IMR-90 (cell line): ENCODE results near the gene FBXW11. TPM values are rescaled to one million over a fixed set of nuclear protein-coding genes. Genes with fewer than 3 reads are reported as not detected.

ENCODE experiments used
- ATAC-seq: fragments of 200-7000 bp; cut with Tn5 transposase; 2 replicates; pipeline ENCODE4 v1.9.1; 2020; ENCODE audit warnings: low read depth, mild to moderate bottlenecking, moderate library complexity
- BruUV-seq: library from RNA; stranded (reverse); fragments of 400-500 nt; replicated peaks from 2 replicates; lab custom pipeline; 2021; lab: Mats Ljungman, UMichigan
- CTCF ChIA-PET: fragments of 300-600 bp; formaldehyde crosslinking; extraction: SDS; loops from one replicate; lab custom pipeline; 2021; ENCODE audit warnings: antibody characterized with exemption; lab: Yijun Ruan, JAX
- POLR2A ChIA-PET: fragments of 300-600 bp; sonication (Branson Sonifier 250); formaldehyde crosslinking; loops from one replicate; lab custom pipeline; 2022; ENCODE audit warnings: antibody characterized with exemption; ENCODE audit not compliant: unreplicated experiment; lab: Charles Lee
- DNase-seq: peaks from one replicate; pipeline ENCODE4 v3.0.0; 2013
- H2AFZ ChIP-seq: replicated peaks from 2 replicates; pipeline ENCODE3; 2013; ENCODE audit warnings: low read length, mild to moderate bottlenecking; ENCODE audit not compliant: poor library complexity
- H2AK5ac ChIP-seq: 2 replicates; pipeline ENCODE4 v1.6.1; 2013; ENCODE audit warnings: low read depth, low read length, inconsistent platforms
- H2AK9ac ChIP-seq: replicated peaks from 2 replicates; pipeline ENCODE3; 2013; ENCODE audit warnings: mild to moderate bottlenecking, low read depth, low read length, moderate library complexity; ENCODE audit not compliant: poor library complexity
- H2BK120ac ChIP-seq: 2 replicates; pipeline ENCODE4 v1.6.1; 2013; ENCODE audit warnings: low read depth, low read length, inconsistent platforms
- H2BK15ac ChIP-seq: 3 replicates; pipeline ENCODE4 v1.6.1; 2013; ENCODE audit warnings: low read depth, low read length, inconsistent platforms
- H2BK20ac ChIP-seq: 2 replicates; pipeline ENCODE4 v1.6.1; 2013; ENCODE audit warnings: low read depth, mild to moderate bottlenecking, inconsistent platforms, low read length, moderate library complexity
- H2BK5ac ChIP-seq: 2 replicates; pipeline ENCODE4 v1.6.1; 2013; ENCODE audit warnings: mild to moderate bottlenecking, low read depth, low read length, inconsistent platforms; ENCODE audit not compliant: poor library complexity, severe bottlenecking
- H3K14ac ChIP-seq: replicated peaks from 2 replicates; pipeline ENCODE4 v1.6.1; 2013; ENCODE audit warnings: low read depth, low read length, inconsistent platforms
- H3K18ac ChIP-seq: 2 replicates; pipeline ENCODE4 v1.6.1; 2013; ENCODE audit warnings: low read depth, low read length, control low read depth
- H3K23ac ChIP-seq: 2 replicates; pipeline ENCODE4 v1.6.1; 2013; ENCODE audit warnings: low read depth, low read length, inconsistent platforms
- H3K27ac ChIP-seq: 2 replicates; pipeline ENCODE4 v1.5.1; 2013; ENCODE audit warnings: mild to moderate bottlenecking, control low read depth, low read length; ENCODE audit not compliant: insufficient read depth
- H3K27me3 ChIP-seq: 2 replicates; pipeline ENCODE4 v1.6.1; 2013; ENCODE audit warnings: low read length; ENCODE audit not compliant: control insufficient read depth, insufficient read depth
- H3K36me3 ChIP-seq: 2 replicates; pipeline ENCODE4 v1.6.1; 2013; ENCODE audit warnings: low read length, mixed read lengths; ENCODE audit not compliant: control insufficient read depth, insufficient read depth
- H3K4ac ChIP-seq: 2 replicates; pipeline ENCODE4 v1.6.1; 2013; ENCODE audit warnings: low read depth, low read length, inconsistent platforms
- H3K4me1 ChIP-seq: 2 replicates; pipeline ENCODE4 v1.6.1; 2013; ENCODE audit warnings: low read length, mixed read lengths; ENCODE audit not compliant: control insufficient read depth, insufficient read depth
- H3K4me2 ChIP-seq: 2 replicates; pipeline ENCODE4 v1.6.1; 2013; ENCODE audit warnings: low read depth, mild to moderate bottlenecking, control low read depth, low read length, moderate library complexity
- H3K4me3 ChIP-seq: 2 replicates; pipeline ENCODE4 v1.5.1; 2013; ENCODE audit warnings: low read depth, mild to moderate bottlenecking, control low read depth, low read length, moderate library complexity; ENCODE audit not compliant: insufficient read depth
- H3K56ac ChIP-seq: 2 replicates; pipeline ENCODE4 v1.6.1; 2013; ENCODE audit warnings: low read length, inconsistent platforms; ENCODE audit not compliant: insufficient read depth; ENCODE audit errors: extremely low read depth
- H3K79me1 ChIP-seq, 2 experiments: 2 replicates each; pipeline ENCODE4 v1.6.1; 2013; ENCODE audit warnings: low read length in 2 of 2, inconsistent platforms in 1 of 2, low read depth in 1 of 2
- H3K9ac ChIP-seq: 2 replicates; pipeline ENCODE4 v1.6.1; 2013; ENCODE audit warnings: low read depth, low read length, control low read depth
- H3K9me1 ChIP-seq: 2 replicates; pipeline ENCODE4 v1.6.1; 2013; ENCODE audit warnings: low read length, inconsistent platforms; ENCODE audit not compliant: insufficient read depth
- H3K9me3 ChIP-seq: 2 replicates; pipeline ENCODE4 v1.6.1; 2013; ENCODE audit warnings: low read length; ENCODE audit not compliant: control insufficient read depth, insufficient read depth
- H4K20me1 ChIP-seq: 2 replicates; pipeline ENCODE4 v1.6.1; 2013; ENCODE audit warnings: low read length, inconsistent platforms; ENCODE audit not compliant: insufficient read depth
- H4K5ac ChIP-seq: 2 replicates; pipeline ENCODE4 v1.6.1; 2013; ENCODE audit warnings: mild to moderate bottlenecking, low read depth, low read length, control low read depth
- H4K8ac ChIP-seq, 2 experiments: 2 replicates each; pipeline ENCODE4 v1.6.1; 2013; ENCODE audit warnings: low read depth in 2 of 2, low read length in 2 of 2, control low read depth in 1 of 2, inconsistent platforms in 1 of 2
- H4K91ac ChIP-seq: 2 replicates; pipeline ENCODE4 v1.6.1; 2013; ENCODE audit warnings: low read depth, low read length, inconsistent platforms; ENCODE audit not compliant: insufficient read depth
- BHLHE40 ChIP-seq: fragments of 150-350 bp; IDR thresholded peaks from 2 replicates; pipeline ENCODE4 v1.6.1; 2016; ENCODE audit warnings: mild to moderate bottlenecking, low read depth, low read length
- CEBPB ChIP-seq: IDR thresholded peaks from 2 replicates; pipeline ENCODE4 v1.6.1; 2012; ENCODE audit warnings: low read depth, low read length, improper control_type of control experiment
- CHD1 ChIP-seq: IDR thresholded peaks from 2 replicates; pipeline ENCODE4 v1.6.1; 2012; ENCODE audit warnings: low read depth, low read length, improper control_type of control experiment
- CTCF ChIP-seq: conservative IDR thresholded peaks from 2 replicates; pipeline ENCODE4 v1.5.1; 2012; ENCODE audit warnings: mild to moderate bottlenecking, low read depth, low read length, improper control_type of control experiment
- FOS ChIP-seq: fragments of 150-350 bp; IDR thresholded peaks from 2 replicates; pipeline ENCODE4 v1.6.1; 2016; ENCODE audit warnings: low read depth, low read length
- MAZ ChIP-seq: IDR thresholded peaks from 2 replicates; pipeline ENCODE4 v1.6.1; 2012; ENCODE audit warnings: low read depth, mild to moderate bottlenecking, low read length, improper control_type of control experiment, moderate library complexity, borderline replicate concordance
- MXI1 ChIP-seq: IDR thresholded peaks from 2 replicates; pipeline ENCODE4 v1.6.1; 2012; ENCODE audit warnings: low read depth, mild to moderate bottlenecking, low read length, moderate library complexity, borderline replicate concordance
- NFE2L2 ChIP-seq: fragments of 150-350 bp; IDR thresholded peaks from 2 replicates; pipeline ENCODE4 v1.6.1; 2016; ENCODE audit warnings: low read depth, mild to moderate bottlenecking, low read length
- POLR2A ChIP-seq: IDR thresholded peaks from 2 replicates; pipeline ENCODE4 v1.6.1; 2012; ENCODE audit warnings: mild to moderate bottlenecking, low read depth, low read length
- RAD21 ChIP-seq: IDR thresholded peaks from 2 replicates; pipeline ENCODE4 v1.6.1; 2012; ENCODE audit warnings: low read length, improper control_type of control experiment
- RCOR1 ChIP-seq: IDR thresholded peaks from 2 replicates; pipeline ENCODE4 v1.6.1; 2012; ENCODE audit warnings: mild to moderate bottlenecking, low read length, improper control_type of control experiment; ENCODE audit not compliant: insufficient replicate concordance
- RFX5 ChIP-seq: IDR thresholded peaks from 2 replicates; pipeline ENCODE4 v1.8.0; 2012; ENCODE audit warnings: low read depth, mild to moderate bottlenecking, low read length, moderate library complexity
- SMC3 ChIP-seq: fragments of 150-350 bp; IDR thresholded peaks from 2 replicates; pipeline ENCODE4 v1.6.1; 2016; ENCODE audit warnings: low read depth, mild to moderate bottlenecking, antibody characterized with exemption, low read length, moderate library complexity
- WGBS, 2 experiments: methylation state at CpG; one replicate each; pipeline versions ENCODE4 v1.1.5 to v1.1.7; 2013; ENCODE audit warnings: missing lambda C conversion rate in 2 of 2; ENCODE audit not compliant: insufficient read length in 1 of 2; ENCODE audit errors: extremely low coverage in 2 of 2; 5-methylcytosine and 5-hydroxymethylcytosine counted together
- dilution Hi-C: fragments of 300-500 bp; cut with HindIII; formaldehyde crosslinking; loops from one replicate; pipeline ENCODE4 v1.14.3; 2018; ENCODE audit warnings: low sequenced_read_pairs; ENCODE audit not compliant: unreplicated experiment
- in situ Hi-C: fragments of 300-500 bp; cut with MboI; formaldehyde crosslinking; loops from 3 replicates; pipeline ENCODE4 v1.14.3; 2019; ENCODE audit warnings: low sequenced_read_pairs, inconsistent platforms, mixed read lengths
- intact Hi-C: fragments of 100-400 bp; cut with micrococcal nuclease; formaldehyde crosslinking; loops from 2 replicates; pipeline ENCODE4 v1.10.0; 2022
- polyA plus RNA-seq, 3 experiments: library from polyadenylated mRNA; depleted of rRNA; stranded (reverse); fragments of >200 nt; gene quantifications; 2 replicates each; pipeline ENCODE4 v1.2.3, GENCODE V29; 2012; ENCODE audit warnings: low replicate concordance in 1 of 3
- total RNA-seq: library from RNA; depleted of rRNA; stranded (reverse); fragments of >200 nt; gene quantifications from 2 replicates; pipeline ENCODE4 v1.2.3, GENCODE V29; 2012

The FBXW11 gene
- total and polyA plus RNA-seq, 2 of the 4 experiments (the other 2 are of a cell fraction) = 34.3 to 97.1 TPM

- H2BK15ac ChIP-seq = no peak overlapping the region
- no peak overlapping the region for H2AK5ac ChIP-seq
- no peak for DNase-seq
- in situ Hi-C loops = no loop called here
- H3K4me2 ChIP-seq = no peak overlapping the region
- H3K4me1 ChIP-seq = no peaks in the 10 kb centered on the region
- H3K9me1 ChIP-seq = no peaks in the 10 kb centered on the region; the same call in 1 of the 2 replicates
- ChIA-PET CTCF (interaction anchor here (0.6 to 1.5 kb wide), 2 partner anchors 258 to 483 kb away, joined by 3 to 5 read pairs; partner anchors contain the start of gene FGF18), POLR2A (no interaction called here)
- H2AFZ ChIP-seq = no peak overlapping the region
- H3K27me3 ChIP-seq = no peaks in the 10 kb centered on the region
- H3K14ac ChIP-seq = no peak overlapping the region
- H3K27ac ChIP-seq = no peak overlapping the region
- intact Hi-C loops = loop anchor here (2.0 kb wide), 1 partner anchor 77 kb away; no protein-coding TSS in a partner anchor
- peaks cover 42% of the 10 kb centered on the region for H4K20me1 ChIP-seq
- no peaks in the 10 kb centered on the region for H3K9me3 ChIP-seq
- H3K4ac ChIP-seq = no peak overlapping the region
- H4K5ac ChIP-seq = no peak overlapping the region
- no peak overlapping the region for H2BK120ac ChIP-seq
- H2BK20ac ChIP-seq = no peak overlapping the region
- H3K56ac ChIP-seq = no peak overlapping the region
- no peak overlapping the region for H4K91ac ChIP-seq
- dilution Hi-C loops = no loop called here
- no peak overlapping the region for H4K8ac ChIP-seq
- H3K18ac ChIP-seq = no peak overlapping the region
- no peak for ATAC-seq
- no peak overlapping the region for H2AK9ac ChIP-seq
- H3K4me3 ChIP-seq = no peak overlapping the region
- H3K23ac ChIP-seq = no peak overlapping the region
- H3K79me1 ChIP-seq = peaks cover 37 to 59% of the 10 kb centered on the region in 2 experiments
- no peak overlapping the region for H2BK5ac ChIP-seq
- BruUV-seq = no TSS peak
- no peak overlapping the region for H3K9ac ChIP-seq
- peaks cover 3% of the 10 kb centered on the region; the same call in 1 of the 2 replicates for H3K36me3 ChIP-seq
- TF ChIP-seq FOS (no peak), MAZ (no peak), POLR2A (no peak), RFX5 (no peak), RAD21 (no peak), NFE2L2 (no peak), CEBPB (no peak), CHD1 (no peak), CTCF (no peak), SMC3 (no peak), MXI1 (no peak), BHLHE40 (no peak), RCOR1 (no peak)
- WGBS, 2 experiments = 90% methylated on average over 2 of the region's 7 CpGs; no CpG with 5 or more reads in 1 of the 2 experiments
Measured at GRCh38 chr5:171901764-171902163, 104.7 kb downstream of the FBXW11 start.
